ENCODE results near the gene DDX50.

DNA sequence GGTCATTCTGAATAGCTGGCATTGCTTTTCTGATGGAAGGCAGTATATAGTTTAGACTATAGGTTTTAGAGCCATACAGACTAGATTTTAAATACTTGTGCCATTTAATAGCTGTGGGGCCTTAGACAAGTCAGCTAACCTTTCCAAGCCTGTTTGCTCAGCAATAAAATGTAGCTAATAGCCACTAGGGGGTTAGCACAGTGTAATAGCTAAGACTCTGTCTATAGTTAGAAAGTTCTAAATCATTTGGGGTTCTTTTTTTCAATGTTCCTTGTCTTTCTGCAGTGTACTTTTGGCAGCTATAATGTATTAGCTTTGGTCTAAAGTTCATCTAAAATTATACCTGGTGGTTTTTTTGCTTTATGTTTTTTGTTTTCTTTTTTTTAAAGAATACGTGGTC is 80.0 kb downstream of the DDX50 start:
- TF ChIP-seq CTCF (IDR thresholded peaks at IDR 0.05) = no peak
- no peak for TF ChIP-seq POLR2A (IDR thresholded peaks at IDR 0.05)
